ENCODE data around the gene RCSD1. TPM values are rescaled to one million over a fixed set of nuclear protein-coding genes. Genes with fewer than 3 reads are reported as not detected.

Gene RCSD1, protein sequence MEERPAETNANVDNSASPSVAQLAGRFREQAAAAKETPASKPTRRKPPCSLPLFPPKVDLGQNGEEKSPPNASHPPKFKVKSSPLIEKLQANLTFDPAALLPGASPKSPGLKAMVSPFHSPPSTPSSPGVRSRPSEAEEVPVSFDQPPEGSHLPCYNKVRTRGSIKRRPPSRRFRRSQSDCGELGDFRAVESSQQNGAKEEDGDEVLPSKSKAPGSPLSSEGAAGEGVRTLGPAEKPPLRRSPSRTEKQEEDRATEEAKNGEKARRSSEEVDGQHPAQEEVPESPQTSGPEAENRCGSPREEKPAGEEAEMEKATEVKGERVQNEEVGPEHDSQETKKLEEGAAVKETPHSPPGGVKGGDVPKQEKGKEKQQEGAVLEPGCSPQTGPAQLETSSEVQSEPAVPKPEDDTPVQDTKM
- total RNA-seq (10 to 100 TPM; 27.9 to 50.2 (median 39.7) TPM), polyA plus RNA-seq (10 to 100 TPM in 1 of 2 donors, 1 to 10 TPM in 1; 9.0 to 13.5 TPM)
- long read RNA-seq, donor 1, transcript RCSD1-202 (7 exons, 3,135 nt) = major isoform, 63 of 88 reads
- long read RNA-seq, donor 1, partial matches to known transcripts = 7 of 88 reads
- long read RNA-seq, donor 1, other reads (novel, unspliced or antisense) = 14 of 88 reads
- long read RNA-seq, donor 2, transcript RCSD1-202 (7 exons, 3,135 nt) = major isoform, 95 of 118 reads
- long read RNA-seq, donor 2, partial matches to known transcripts = 12 of 118 reads
- long read RNA-seq, donor 2, other reads (novel, unspliced or antisense) = 10 of 118 reads
- long read RNA-seq, donor 3, transcript RCSD1-202 (7 exons, 3,135 nt) = major isoform, 82 of 95 reads
- long read RNA-seq, donor 3, partial matches to known transcripts = 9 of 95 reads
- long read RNA-seq, donor 3, other reads (novel, unspliced or antisense) = 3 of 95 reads

DNA sequence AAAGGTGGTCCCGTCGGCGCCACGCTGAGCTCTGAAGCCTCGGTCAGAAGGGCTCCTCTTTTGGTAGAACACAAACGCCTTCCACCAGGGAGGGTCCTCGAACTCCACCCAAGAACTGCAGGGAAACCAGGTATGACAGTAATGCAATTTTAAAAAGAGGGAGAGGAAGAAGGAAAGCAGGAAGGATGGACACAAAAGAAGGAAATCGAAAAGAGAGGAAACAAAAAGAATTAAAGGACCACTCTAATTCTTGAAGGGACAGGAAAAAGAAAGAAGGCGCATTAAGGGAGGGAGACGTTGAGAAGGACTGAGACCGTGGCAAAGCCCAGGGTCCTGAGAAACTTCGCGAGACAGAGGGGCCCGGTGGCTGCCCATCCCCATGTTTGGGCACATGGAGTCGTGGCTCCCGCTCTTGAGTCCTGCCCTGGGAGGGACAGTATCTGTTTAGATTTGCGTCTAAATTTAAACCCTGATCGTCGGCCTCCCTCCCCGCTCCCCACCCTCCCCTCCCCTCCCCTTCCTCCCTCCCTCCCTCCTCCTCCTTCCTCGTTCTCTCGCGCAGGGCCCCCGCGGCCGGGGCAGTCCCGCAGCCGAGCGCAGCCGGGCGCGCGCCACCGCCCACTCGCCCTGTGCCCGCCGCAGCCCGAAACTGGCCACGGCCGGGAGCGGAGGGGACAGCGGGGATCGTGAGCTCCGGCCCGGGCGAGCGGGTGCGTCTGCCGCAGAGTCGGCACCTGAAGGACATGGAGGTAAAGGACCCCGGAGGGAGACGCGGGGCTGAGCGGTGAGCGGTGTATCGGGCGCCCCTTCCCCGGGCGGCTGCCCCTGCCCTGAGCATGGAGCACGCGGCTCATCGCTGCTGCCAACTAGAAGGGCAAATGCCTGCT lies at the start of gene RCSD1:
Gene RCSD1, plus strand, starts transcription at position 552 of the 887 bp plus-strand sequence. Its CDS starts 192 bp downstream, at position 744.
- Histone ChIP-seq H3K27ac (peak within 1 kb of the TSS; percentile 85 to 99 (median 97)), H3K9me3 (peaks cover 0 to 8% (median 0%) of the 10 kb centered on the region in 11 donors), H3K4me1 (peaks cover 14 to 76% (median 70%) of the 10 kb centered on the region in 9 donors), H3K36me3 (peaks cover 0 to 11% (median 0%) of the 10 kb centered on the region in 9 donors), H3K27me3 (no peaks in the 10 kb centered on the region), H3K4me3 (peak within 1 kb of the TSS; percentile 14 to 91 (median 86))
- 6 to 7% methylated on average over 52 to 62 of the region's 62 CpGs for WGBS, 2 donors
- no peak for TF ChIP-seq CTCF (IDR thresholded peaks at IDR 0.05)
- ATAC-seq (peak; percentile 69 to 90 (median 78)), DNase-seq (peak; percentile 74)
- intact Hi-C loops (cut with DNase I) = loop anchor here in 6 of 10 donors (2.0 to 10.0 kb wide), 7 partner anchors 17 to 57 kb away; no protein-coding TSS in a partner anchor

GRCh38 chr1:167582064-167582463 lies 48.0 kb upstream of the RCSD1 start:
- H3K27me3 ChIP-seq = no peaks in the 10 kb centered on the region
- ATAC-seq (no peak), DNase-seq (no peak)
- 94% methylated on average over 1 of the region's 1 CpG for WGBS, 2 donors
- intact Hi-C loops (cut with DNase I) = loop anchor here in 1 of 10 donors (10.0 kb wide), 1 partner anchor 233 kb away; no protein-coding TSS in a partner anchor
- H3K4me3 ChIP-seq = no peak overlapping the region
- H3K36me3 ChIP-seq = no peaks in the 10 kb centered on the region
- no peak for TF ChIP-seq CTCF (IDR thresholded peaks at IDR 0.05)
- H3K27ac ChIP-seq = no peak overlapping the region
- no peaks in the 10 kb centered on the region for H3K4me1 ChIP-seq
- no peaks in the 10 kb centered on the region for H3K9me3 ChIP-seq

DNA sequence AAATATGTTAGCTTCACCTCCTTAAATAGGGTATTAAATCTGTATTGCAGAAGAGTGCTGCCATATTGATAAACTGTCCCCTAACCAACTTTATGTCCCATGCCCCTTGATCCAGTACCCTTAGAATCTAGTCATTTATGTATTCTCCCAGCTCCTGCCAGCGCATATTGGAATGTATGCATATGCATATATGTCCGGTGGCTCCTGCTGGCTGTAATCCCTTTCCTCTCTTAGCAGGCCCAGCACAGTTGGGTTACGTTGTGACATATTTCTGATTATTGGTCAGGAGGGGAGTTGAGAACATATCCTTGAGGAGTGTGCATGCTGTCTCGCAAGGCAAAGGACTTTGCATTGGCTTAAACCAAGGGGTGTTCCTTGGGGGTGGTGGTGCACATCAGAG lies 47.3 kb upstream of the RCSD1 start:
- intact Hi-C loops (cut with DNase I) = loop anchor here in 1 of 10 donors (10.0 kb wide), 1 partner anchor 232 kb away; no protein-coding TSS in a partner anchor
- 97 to 99% methylated on average over 4 of the region's 4 CpGs for WGBS, 2 donors
- DNase-seq = no peak
- peaks cover 0 to 4% (median 0%) of the 10 kb centered on the region in 9 donors for H3K4me1 ChIP-seq
- H3K36me3 ChIP-seq = no peaks in the 10 kb centered on the region
- ATAC-seq = no peak
- no peaks in the 10 kb centered on the region for H3K27me3 ChIP-seq
- H3K27ac ChIP-seq = no peak overlapping the region
- no peak for TF ChIP-seq CTCF (IDR thresholded peaks at IDR 0.05)
- no peaks in the 10 kb centered on the region for H3K9me3 ChIP-seq
- H3K4me3 ChIP-seq = no peak overlapping the region
